GM21619 (cell line): ENCODE data around the gene KCNAB1.
"Not testable (repeated sequence)": the region's sequence is repeated elsewhere in the genome, so short reads cannot be mapped to it uniquely, and the experiment has no call there.

Experiments
- ATAC-seq: cut with Tn5 transposase; IDR thresholded peaks from one replicate; pipeline ENCODE4 v1.9.1; 2021; ENCODE audit not compliant: unreplicated experiment

Gene KCNAB1

DNA sequence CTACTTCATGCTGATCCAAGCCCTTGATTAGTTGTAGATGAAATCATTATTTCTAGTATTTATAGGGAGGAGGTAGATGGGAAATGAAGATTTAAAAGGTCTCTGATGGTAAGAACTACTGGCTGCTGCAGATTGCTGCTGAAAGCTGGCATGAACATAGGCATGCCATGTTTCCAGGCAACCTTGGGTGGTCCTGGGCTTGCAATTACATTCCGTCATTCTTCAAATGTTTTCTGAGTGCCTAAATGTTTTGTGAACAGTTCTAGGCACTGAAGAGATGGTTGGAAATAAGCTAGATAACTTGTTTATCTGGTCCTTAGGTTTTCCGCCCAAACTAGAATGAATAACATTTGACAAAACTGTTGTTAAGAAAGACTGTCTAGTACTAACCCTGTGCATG is 95.8 kb downstream of the KCNAB1 start:
- ATAC-seq, result no peak

DNA sequence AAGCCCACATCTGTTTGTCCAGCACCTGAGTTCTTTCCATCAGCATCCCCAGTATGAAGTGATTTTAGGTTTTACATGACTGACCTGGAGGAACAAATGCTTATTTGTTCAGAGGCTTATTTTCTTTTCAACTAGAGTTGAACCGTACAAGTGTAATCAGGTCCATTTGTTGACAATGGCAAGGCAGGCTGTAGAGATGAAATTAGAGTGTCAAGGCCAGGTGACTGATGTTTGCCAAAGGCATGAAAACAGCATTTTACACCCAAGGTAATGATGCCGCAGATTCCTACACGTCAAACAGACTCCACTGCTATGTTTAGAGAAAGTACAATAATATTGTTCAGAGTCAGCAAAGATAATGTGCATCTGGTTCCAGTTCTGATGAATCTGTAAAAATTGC is 96.5 kb downstream of the KCNAB1 start:
- ATAC-seq, result no peak

DNA sequence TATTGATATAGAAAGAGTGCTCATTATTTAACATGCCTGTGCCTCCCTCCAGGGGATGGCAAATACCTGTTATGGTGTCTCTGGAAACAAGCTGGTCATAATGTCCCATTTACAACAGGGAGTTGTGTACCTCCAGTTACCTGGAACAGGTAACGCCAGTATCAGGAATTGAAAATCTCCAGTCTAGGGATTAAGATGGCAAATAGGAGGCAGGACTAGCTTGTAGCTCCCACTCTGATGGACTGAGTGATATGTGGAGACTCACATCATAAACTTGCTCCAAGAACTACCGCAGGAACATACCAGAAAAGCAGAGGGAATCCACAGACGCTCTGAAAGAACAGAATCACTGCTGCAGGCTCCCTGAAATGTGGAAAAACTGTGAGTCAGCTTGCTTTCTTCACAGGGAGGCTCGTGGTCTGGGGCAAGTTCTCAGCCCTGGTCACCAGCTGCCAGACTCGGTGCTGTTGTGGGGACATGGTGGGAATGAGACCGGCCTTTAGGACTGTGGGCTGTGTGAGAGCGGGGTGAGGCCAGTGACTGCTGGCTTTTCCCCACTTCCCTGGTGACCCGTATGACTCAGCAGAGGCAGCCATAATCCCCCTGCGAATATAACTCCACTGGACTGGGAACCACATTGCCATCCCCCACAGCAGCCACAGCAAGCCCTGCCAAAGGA is 97.4 kb downstream of the KCNAB1 start:
- ATAC-seq, result no peak

DNA sequence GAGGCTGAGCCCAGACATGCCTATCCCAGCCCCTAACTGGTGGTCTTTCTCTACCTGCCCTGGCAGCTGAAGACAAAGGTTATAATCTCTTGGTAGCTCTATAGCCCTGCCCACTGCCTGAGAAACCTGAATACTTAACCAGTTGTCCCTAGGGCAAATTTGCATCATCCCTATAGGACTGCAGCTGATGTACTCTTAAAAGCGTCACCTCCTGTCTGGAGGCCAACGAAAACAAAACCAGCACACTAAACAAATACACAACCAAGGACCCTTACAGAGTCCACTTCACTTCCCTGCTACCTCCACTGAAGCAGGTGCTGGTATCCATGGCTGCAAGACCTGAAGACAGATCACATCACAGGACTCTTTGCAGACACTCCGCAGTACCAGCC is 98.0 kb downstream of the KCNAB1 start:
- no peak for ATAC-seq

DNA sequence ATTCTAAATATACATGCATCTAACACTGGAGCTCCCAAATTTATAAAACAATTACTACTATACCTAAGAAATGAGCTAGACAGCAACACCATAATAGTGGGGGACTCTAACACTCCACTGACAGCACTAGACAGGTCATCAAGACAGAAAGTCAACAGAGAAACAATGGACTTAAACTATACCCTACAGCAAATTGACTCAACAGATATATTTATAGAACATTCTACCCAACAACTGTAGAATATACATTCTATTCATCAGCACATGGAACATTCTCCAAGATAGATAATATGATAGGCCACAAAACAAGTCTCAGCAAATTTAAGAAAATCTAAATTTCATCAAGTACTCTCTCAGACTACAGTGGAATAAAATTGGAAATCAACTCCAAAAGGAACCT is 102.0 kb downstream of the KCNAB1 start:
- not testable (repeated sequence) for ATAC-seq

DNA sequence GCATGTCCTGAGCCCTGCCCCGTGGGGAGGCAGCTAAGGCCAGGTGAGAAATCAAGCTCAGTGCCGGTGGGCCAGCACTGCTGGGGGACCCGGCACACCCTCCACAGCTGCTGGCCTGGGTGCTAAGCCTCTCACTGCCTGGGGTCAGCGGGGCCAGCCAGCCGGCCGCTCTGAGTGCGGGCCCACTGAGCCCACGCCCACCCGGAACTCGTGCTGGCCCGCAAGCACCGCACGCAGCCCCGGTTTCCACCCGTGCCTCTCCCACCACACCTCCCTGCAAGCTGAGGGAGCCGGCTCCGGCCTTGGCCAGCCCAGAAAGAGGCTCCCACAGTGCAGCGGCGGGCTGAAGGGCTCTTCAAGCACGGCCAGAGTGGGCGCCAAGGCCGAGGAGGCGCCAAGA is 103.7 kb downstream of the KCNAB1 start:
- ATAC-seq, result not testable (repeated sequence)

DNA sequence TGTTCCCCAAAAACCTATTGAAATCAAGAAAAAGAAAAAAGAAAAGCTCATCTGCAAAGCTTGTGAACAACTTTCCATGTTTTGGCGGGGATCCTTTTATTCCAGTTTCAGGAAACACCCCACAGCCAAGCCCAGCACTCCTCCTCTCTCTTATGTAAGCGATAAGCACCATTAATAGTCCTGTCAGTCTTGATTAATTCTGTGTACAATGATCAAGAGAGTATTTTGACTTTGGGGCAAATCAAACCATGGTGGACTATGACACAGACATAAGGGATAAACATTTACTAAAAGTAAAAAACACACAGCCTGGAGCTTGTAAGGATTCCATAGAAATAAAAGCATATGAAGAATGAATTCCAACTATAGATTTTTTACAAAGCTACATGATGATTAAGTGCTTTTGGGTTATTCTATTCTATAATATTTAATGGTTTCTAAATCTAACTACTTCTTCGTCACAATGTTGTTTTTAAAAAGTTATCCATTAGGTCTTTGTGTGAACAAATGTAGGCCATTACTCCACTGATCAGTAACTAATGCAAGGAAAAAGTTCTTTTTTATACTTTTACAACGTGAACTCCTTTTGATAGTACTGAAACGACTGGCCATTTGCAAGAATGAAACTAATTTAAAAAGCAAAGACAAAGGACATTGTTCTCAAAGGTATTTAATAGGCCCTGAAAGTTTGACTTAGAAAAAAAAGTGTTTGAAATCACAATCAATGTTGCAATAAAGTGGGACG is 106.5 kb downstream of the KCNAB1 start:
- no peak for ATAC-seq

DNA sequence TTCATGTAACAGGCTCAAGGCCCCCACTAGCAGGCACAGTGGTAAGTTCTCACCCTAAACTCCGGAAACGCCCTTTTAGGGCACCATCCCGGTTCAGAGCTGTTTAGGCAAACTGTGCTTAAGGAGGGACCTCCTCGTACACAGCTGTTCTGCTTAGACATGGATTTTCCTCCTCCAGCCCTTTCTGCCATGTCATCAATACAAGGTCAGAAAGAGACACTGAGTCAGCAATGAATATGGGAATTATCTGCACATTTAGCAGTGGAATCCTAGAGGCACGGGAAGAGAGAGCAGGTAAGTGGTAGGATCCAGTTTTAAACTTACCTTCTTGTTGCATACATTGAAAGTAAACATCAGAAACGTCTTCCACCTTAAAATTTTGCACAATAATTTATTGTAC is 107.3 kb downstream of the KCNAB1 start:
- ATAC-seq, result no peak

DNA sequence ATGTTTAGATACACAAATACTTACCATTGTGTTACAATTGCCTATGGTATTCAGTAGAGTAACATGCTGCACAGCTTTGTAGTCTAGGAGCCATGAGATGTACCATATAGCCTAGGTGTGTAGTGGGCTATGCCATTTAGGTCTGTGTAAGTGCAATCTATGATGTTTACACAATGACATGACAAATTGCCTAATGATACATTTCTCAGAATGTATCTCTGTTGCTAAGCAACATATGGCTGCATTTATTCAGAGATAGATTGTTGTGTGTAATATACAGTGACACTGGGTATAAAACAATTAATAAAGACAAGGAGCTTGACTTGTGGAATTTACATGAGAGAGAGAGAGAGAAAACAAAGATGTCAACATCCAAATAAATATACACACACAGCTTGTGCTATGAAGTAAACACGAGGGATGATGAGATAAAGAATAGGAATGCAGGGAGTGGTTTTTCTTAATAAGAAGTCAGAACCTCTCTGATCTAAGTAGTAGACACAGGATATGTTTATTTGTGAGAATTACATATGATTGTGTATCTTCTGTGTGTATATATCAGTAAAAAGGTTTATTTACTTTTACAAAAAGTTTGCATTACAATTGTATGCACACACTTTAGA is 110.0 kb downstream of the KCNAB1 start:
- ATAC-seq, result no peak

DNA sequence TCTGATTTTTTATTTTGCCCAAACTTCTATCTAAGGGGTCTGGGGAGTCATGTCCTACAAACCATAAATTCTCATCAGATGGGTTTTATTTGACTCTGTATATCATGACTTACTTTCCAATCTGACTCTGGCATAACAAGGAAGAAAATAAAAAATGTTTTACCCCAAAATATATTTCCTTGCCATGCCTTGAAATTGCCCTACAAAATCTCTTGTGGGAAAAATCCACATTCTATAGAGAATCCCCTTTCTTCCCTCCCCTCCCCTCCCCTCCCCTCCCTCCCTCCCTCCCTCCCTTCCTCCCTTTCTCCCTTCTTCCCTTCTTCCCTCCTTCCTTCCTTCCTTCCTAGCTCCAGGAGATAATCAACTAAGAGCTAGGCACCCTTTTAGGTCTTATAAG is 110.8 kb downstream of the KCNAB1 start:
- not testable (repeated sequence) for ATAC-seq

DNA sequence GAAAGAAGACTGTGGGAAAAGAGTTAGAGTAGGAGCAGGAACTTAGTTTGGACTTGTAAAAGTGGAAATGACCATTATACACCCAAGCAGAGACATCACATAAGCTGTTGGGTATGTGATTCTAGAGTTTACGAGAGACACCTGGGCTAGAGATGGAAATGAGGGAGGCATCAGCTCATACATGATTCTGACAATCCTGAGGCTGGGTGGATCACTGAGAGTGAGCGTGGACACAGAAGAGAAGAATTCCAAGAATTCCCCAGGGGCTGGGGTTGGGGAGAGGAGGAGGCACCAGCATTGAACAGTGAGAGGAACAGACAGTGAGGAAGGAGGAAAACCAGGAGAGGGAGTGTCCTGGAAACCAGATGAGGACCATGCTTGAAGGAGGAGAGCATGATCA is 113.5 kb downstream of the KCNAB1 start:
- ATAC-seq, result no peak

DNA sequence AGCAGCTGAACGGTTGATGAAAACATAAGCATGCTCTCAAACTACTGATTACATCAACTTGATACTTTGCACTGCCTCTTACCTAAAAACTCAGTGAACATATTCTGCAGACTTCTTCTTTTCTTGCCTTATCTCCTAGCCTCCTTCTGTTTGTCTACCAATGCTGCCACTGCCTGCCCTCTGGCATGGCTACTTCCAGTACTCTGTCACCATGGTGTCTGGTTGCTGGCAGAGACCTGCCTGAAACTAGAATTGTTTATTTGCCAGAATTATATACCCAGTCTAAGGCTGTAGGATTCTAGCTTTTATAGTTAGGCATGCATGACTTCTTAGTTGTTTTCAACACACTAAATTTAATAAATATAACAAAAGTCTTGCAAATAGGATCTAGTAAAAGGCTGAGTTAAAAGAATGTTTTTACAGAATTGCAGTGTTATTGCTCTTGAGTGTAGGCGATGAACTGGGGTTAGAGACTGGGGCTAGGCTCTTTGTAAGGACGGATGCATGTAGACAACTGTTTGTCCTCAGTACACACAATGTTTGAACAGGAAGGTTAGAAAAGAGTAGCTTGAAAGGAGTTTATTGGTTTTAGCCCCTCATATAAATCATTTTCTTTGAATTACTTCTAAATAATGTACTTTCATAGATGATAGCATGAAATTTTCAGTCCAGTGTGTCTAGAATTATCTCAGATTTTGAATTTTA is 116.3 kb downstream of the KCNAB1 start:
- ATAC-seq, result no peak

DNA sequence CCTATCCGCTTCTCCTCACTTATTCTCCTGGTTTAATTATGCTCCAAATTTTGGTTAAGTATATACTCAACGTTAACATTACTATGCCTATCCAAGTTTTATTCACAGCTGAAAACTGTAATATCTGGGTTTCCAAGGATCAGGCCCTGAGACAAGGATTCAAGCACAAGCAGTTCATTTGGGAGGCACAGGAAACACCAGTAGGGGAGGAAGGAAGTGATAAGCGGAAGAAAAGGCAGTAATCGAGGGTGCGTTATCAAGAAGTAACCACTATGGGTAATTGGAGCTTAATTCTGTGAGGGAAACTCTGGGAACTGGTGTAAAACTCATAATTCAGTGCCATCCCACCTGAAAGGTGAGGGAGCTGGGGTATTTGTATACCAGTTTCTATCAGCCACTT is 120.3 kb downstream of the KCNAB1 start:
- ATAC-seq, result no peak

DNA sequence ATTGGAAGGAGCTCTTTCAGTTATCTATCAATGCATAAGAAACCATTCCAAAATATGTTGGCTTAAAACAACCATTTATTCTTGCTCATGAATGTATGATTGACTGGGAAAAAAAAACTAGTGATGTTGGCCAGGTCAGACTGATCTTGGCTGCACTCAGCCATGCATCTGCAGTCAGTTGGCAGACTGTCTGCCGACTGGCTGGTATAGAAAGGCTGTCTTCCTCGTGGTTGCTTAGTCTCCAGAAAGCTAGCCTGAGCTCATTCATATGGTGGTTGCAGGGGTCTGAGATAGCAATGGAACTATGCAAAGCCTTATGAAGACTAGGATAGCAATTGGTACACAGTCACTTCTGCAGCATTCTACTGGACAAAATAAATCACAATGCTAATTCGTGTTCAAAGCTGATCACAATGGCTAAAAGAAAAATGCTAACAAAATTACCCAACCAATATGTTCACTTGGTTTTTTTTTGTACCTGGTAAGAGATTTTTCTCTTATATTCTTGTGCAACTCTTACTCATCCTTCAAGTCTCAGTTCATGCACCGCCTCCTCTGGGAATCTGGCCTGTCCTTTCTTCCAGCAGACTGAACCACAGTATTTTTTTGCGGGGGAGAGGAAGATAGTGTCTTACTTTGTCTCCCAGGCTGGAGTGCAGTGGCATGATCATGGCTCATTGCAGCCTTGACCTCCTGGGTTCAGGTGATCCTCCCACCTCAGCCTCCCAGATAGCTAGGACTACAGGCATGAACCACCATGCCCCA is 126.8 kb downstream of the KCNAB1 start:
- no peak for ATAC-seq

DNA sequence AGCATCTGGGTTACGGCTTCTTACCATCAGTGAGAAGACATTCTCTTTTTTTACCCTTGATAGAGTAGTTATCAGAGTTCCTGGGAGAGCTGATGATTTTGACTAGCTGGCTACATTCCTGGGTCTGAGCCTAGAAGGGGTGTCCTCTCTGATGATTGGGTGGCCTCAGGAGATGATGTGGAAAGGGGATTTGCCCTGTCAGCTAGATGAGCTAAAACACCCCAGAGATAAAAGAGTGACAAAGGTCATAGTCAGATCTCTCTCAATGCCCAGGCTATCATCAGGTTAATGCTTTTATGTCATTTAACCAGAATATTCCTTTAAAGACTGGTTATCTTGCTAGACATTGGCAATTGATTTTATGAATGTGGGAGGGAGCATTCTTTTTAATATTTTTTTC is 130.2 kb downstream of the KCNAB1 start:
- no peak for ATAC-seq

DNA sequence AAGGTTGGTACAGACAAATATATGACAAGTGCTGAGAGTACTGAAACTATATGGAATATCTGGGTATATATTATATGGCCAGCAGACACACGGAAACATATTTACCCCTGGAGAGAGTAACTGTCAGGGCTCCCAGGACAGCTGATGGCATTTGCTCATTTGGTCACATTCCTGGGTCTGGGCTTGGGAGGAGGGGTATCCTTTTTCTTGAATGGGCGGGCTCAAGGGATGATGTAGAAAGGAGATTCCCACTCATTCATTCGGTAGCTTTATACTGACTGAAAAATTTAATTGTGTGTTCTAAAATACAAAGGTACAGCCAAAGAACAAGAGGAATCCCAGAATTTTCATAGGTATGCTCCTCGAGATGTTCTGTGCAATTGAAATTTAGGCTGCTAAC is 131.0 kb downstream of the KCNAB1 start:
- no peak for ATAC-seq

DNA sequence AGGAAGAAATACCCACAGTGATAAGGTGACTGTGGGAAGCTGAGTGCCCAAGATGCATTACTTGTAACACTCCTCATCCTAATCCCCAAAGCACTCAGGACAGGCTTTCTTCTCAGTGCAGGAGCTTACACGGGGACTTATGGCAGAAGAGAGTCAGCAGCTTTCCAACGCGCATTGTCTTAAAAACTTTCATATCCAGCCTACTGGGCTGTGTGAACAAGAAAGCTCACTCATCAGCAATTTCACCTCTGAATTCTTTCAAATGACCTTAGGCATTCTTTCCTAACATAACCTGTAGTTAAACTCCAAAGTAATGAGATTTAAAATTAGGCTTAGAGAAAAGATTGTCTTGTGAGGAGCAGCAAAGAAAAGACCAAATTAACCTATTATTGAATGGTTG is 132.3 kb downstream of the KCNAB1 start:
- no peak for ATAC-seq

DNA sequence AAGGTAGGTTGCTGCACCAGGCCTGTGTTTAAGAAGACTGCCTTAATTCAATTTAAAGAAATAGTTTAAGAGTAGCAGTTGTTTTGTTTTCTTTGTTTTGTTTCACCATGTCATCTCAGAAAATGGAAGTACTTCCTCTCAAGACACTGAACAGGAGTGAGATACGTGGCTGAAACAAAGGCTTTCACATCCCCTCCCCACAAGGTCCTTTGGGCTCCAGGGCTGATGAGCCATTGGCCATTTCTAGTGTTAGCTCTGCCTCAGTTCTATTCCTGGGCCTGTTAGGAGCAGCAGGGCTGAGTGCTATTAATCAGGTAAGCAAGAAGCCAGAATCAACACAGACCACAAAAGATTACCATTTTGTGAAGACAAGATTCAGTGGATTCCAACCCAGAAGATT is 132.8 kb downstream of the KCNAB1 start:
- ATAC-seq, result peak; percentile 72

DNA sequence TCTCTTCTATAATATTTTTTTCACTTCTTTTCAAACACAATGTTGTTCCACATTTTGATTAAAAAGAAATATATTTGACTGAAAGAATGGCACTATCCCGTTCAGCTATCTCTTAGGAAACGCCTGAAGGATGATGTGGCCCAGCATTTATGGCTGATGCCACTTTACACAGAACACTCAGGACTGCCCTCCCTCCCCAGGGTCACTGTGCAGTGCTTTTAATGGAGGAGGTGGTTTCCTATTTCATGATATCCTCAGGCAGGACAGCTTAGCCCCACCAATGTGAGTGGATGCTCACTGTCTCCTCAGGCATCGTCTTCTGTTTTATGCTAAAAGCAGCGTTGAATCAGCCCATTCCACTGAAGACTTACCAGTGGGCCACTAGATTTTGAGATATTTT is 135.9 kb downstream of the KCNAB1 start:
- ATAC-seq, result no peak

DNA sequence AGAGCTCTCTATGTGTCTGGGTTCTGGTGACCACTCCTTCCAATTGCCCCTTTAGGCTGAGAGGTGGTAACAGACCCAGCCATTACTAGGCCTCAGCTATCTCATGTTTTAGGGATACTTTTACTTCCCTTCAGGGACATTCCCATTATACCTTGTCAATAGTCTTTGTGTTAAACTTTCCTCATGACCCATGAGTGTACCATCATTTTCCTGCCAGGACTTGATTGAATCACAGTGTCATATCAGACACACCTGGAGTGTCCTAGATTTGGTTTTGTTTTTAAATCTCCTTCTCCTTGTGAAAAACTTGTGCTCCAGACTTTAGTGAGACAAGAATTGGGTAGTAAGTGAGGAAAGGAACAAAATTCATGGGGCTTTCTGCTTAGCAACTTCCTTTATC is 136.6 kb downstream of the KCNAB1 start:
- ATAC-seq, result no peak

DNA sequence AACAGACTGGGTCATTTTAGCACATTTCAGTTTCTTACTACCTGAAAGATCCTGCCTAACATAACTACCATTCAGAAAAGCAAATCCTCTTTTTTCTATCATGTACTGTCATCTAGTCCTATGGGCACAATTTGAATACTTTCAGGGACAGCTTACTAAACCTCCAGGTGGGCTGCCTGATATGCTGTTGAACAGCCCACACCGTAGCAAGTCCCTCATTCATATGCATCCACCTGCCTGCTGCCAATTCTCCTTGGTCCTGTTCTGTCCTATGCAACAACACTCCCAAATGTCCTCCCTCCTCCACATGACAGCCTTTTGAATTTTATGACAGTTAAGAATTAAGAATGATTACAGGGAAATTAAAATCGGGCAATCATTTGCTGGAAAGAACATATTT is 137.9 kb downstream of the KCNAB1 start:
- ATAC-seq, result no peak
